ENCODE measurements around the gene SMIM23. TPM values are rescaled to one million over a fixed set of nuclear protein-coding genes. Genes with fewer than 3 reads are reported as not detected.

SMIM23 gene
- total RNA-seq, 1 donor = not detected

- no peak for DNase-seq (ENCODE audit: low read depth)
These were observed 45.1 kb downstream of the SMIM23 start for GRCh38 chr5:171830686-171831085.

DNA sequence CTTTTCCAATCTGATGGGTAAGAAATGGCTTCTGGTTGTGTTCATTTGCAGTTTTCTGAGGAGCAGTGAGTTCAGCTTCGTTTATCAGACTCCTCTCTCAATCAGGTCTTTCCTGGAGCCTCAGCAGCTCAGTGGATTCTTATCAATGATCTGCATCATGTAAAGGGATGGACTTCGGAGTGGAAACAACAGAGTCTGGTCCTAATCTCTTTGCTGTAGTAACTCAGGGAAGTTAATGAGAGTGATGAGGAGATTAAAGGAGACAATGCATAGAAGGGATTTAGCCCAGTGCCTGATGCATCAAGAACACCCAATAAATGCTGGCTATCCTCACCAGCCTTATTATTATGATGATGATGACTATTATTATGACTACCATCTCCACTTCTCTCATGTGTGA lies 47.2 kb downstream of the SMIM23 start:
- H3K4me3 ChIP-seq (ENCODE audit: low read depth, low read length) = no peak overlapping the region
- TF ChIP-seq, protein P1, sequence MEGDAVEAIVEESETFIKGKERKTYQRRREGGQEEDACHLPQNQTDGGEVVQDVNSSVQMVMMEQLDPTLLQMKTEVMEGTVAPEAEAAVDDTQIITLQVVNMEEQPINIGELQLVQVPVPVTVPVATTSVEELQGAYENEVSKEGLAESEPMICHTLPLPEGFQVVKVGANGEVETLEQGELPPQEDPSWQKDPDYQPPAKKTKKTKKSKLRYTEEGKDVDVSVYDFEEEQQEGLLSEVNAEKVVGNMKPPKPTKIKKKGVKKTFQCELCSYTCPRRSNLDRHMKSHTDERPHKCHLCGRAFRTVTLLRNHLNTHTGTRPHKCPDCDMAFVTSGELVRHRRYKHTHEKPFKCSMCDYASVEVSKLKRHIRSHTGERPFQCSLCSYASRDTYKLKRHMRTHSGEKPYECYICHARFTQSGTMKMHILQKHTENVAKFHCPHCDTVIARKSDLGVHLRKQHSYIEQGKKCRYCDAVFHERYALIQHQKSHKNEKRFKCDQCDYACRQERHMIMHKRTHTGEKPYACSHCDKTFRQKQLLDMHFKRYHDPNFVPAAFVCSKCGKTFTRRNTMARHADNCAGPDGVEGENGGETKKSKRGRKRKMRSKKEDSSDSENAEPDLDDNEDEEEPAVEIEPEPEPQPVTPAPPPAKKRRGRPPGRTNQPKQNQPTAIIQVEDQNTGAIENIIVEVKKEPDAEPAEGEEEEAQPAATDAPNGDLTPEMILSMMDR (IDR thresholded peaks at IDR 0.05; ENCODE audit: insufficient read depth, low read length) = no peak
- DNase-seq (ENCODE audit: low read depth) = no peak

More at GRCh38 chr5:171830686-171831085, 45.1 kb downstream of the SMIM23 start:
- TF ChIP-seq, protein P1 (IDR thresholded peaks at IDR 0.05; ENCODE audit: insufficient read depth, low read length) = no peak
- no peak overlapping the region for H3K4me3 ChIP-seq (ENCODE audit: low read depth, low read length)

GRCh38 chr5:171834461-171834860 lies 48.8 kb downstream of the SMIM23 start:
- DNase-seq (ENCODE audit: low read depth) = no peak
- TF ChIP-seq, protein P1 (IDR thresholded peaks at IDR 0.05; ENCODE audit: insufficient read depth, low read length) = no peak
- no peak overlapping the region for H3K4me3 ChIP-seq (ENCODE audit: low read depth, low read length)

GRCh38 chr5:171835066-171835465 lies 49.4 kb downstream of the SMIM23 start:
- TF ChIP-seq, protein P1 (IDR thresholded peaks at IDR 0.05; ENCODE audit: insufficient read depth, low read length) = no peak
- H3K4me3 ChIP-seq (ENCODE audit: low read depth, low read length) = no peak overlapping the region
- no peak for DNase-seq (ENCODE audit: low read depth)

GRCh38 chr5:171837522-171837921 lies 51.9 kb downstream of the SMIM23 start:
- TF ChIP-seq, protein P1 (IDR thresholded peaks at IDR 0.05; ENCODE audit: insufficient read depth, low read length) = no peak
- no peak overlapping the region for H3K4me3 ChIP-seq (ENCODE audit: low read depth, low read length)
- DNase-seq (ENCODE audit: low read depth) = no peak

DNA sequence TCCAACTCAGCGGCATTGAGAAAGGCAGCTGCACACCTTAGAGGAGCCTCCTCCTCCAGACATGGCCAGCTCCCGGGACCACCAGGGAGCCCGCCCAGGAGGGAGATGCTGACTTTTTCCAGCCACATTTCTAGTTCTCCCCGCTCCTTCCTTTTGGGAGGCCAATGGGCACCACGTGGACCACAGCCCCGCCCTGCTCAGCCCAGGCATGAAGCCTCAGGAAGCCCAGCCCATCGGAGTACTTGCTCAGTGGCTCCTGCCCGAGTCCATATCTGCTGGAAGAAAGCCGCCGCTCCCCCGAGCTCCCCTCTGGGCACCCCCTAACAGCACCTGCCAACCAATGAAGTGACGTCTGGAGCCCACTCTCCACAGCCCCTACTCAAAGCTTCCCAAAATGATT lies 52.4 kb downstream of the SMIM23 start:
- H3K4me3 ChIP-seq (ENCODE audit: low read depth, low read length) = no peak overlapping the region
- TF ChIP-seq, protein P1 (IDR thresholded peaks at IDR 0.05; ENCODE audit: insufficient read depth, low read length) = no peak
- DNase-seq (ENCODE audit: low read depth) = no peak

- no peak overlapping the region for H3K4me3 ChIP-seq (ENCODE audit: low read depth, low read length)
- no peak for DNase-seq (ENCODE audit: low read depth)
- TF ChIP-seq, protein P1 (IDR thresholded peaks at IDR 0.05; ENCODE audit: insufficient read depth, low read length) = no peak
These were observed 53.5 kb downstream of the SMIM23 start for GRCh38 chr5:171839112-171839511.

Data from fibroblast of the aortic adventitia (primary cell).